ENCODE data around the gene MRAS. TPM values are rescaled to one million over a fixed set of nuclear protein-coding genes. Genes with fewer than 3 reads are reported as not detected.

Gene MRAS
- total and polyA plus RNA-seq, 8 donors, result 2.3 to 12.6 (median 4.7) TPM

GRCh38 chr3:138441256-138441655 is 92.9 kb downstream of the MRAS start:
- ATAC-seq (no peak), DNase-seq (no peak), FAIRE-seq (no peak)
- Histone ChIP-seq H3K9me3 (no peaks in the 10 kb centered on the region), H3K27ac (no peak overlapping the region), H3K36me3 (no peaks in the 10 kb centered on the region), H3K27me3 (no peaks in the 10 kb centered on the region), H3K4me1 (no peaks in the 10 kb centered on the region), H3K4me3 (no peak overlapping the region)
- WGBS, 2 donors, result 99 to 100% methylated on average over 2 of the region's 2 CpGs
- TF ChIP-seq, protein P1, sequence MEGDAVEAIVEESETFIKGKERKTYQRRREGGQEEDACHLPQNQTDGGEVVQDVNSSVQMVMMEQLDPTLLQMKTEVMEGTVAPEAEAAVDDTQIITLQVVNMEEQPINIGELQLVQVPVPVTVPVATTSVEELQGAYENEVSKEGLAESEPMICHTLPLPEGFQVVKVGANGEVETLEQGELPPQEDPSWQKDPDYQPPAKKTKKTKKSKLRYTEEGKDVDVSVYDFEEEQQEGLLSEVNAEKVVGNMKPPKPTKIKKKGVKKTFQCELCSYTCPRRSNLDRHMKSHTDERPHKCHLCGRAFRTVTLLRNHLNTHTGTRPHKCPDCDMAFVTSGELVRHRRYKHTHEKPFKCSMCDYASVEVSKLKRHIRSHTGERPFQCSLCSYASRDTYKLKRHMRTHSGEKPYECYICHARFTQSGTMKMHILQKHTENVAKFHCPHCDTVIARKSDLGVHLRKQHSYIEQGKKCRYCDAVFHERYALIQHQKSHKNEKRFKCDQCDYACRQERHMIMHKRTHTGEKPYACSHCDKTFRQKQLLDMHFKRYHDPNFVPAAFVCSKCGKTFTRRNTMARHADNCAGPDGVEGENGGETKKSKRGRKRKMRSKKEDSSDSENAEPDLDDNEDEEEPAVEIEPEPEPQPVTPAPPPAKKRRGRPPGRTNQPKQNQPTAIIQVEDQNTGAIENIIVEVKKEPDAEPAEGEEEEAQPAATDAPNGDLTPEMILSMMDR (IDR thresholded peaks at IDR 0.05), result no peak
- intact Hi-C loops (cut with DNase I), result no loop called here

DNA sequence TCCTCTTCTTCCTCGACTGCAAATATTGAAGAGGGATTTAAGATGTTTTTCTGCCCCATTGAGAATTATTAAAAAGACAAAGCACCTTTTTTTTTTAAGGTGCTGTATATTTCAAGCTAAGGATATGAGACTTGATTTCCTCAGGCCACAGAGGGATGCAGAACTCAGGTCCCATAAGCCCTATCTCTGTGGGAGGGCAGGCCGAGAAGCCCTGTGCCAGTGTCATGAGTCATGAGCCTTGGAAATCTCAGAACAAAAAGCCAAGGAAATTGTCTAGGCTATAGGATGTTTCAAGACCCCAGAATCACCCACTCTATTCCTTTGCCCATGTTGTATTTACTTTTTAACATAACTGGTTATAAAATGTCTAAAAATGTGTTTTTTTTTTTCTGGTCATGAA is 93.4 kb downstream of the MRAS start:
- no peaks in the 10 kb centered on the region for H3K36me3 ChIP-seq
- ATAC-seq, result no peak
- H3K4me3 ChIP-seq, result no peak overlapping the region
- 71 to 89% methylated on average over 2 of the region's 2 CpGs for WGBS, 2 donors
- intact Hi-C loops (cut with DNase I), result no loop called here
- DNase-seq, result no peak
- H3K4me1 ChIP-seq, result no peaks in the 10 kb centered on the region
- FAIRE-seq, result no peak
- TF ChIP-seq, protein P1 (IDR thresholded peaks at IDR 0.05), result no peak
- H3K27me3 ChIP-seq, result no peaks in the 10 kb centered on the region
- no peak overlapping the region for H3K27ac ChIP-seq
- no peaks in the 10 kb centered on the region for H3K9me3 ChIP-seq

- DNase-seq, result no peak
- no peak for ATAC-seq
- H3K27ac ChIP-seq, result no peak overlapping the region
- FAIRE-seq, result no peak
- no peaks in the 10 kb centered on the region for H3K9me3 ChIP-seq
- intact Hi-C loops (cut with DNase I), result no loop called here
- H3K4me3 ChIP-seq, result no peak overlapping the region
- no peaks in the 10 kb centered on the region for H3K27me3 ChIP-seq
- WGBS, 2 donors, result 86 to 87% methylated on average over 5 of the region's 5 CpGs
- TF ChIP-seq, protein P1 (IDR thresholded peaks at IDR 0.05), result no peak
- no peaks in the 10 kb centered on the region for H3K4me1 ChIP-seq
- no peaks in the 10 kb centered on the region for H3K36me3 ChIP-seq
Observed at GRCh38 chr3:138442433-138442832, 94.1 kb downstream of the MRAS start.

DNA sequence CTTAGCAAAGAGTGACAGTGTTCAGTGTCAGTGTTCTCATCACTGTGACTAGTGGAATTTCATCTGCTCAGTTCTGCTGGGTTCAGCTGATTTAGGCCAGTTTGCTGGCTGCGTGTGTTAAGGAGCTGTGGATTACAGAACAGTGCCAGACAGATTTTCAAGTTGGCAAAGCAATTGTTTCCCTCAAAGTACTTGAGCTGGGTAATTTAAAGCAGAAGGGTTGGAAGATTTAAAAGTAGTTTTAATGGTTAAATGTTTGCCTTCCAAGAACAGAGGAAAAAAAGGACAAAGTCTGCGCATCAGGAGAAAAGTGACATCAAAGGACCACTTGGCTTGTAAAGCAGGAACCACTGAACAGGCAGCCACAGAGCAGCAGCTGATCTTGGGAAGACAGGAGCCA is 94.7 kb downstream of the MRAS start:
- FAIRE-seq (no peak), DNase-seq (no peak), ATAC-seq (no peak)
- 88 to 89% methylated on average over 2 of the region's 2 CpGs for WGBS, 2 donors
- intact Hi-C loops (cut with DNase I), result no loop called here
- Histone ChIP-seq H3K4me3 (no peak overlapping the region), H3K27ac (no peak overlapping the region), H3K9me3 (no peaks in the 10 kb centered on the region), H3K4me1 (no peaks in the 10 kb centered on the region), H3K27me3 (no peaks in the 10 kb centered on the region), H3K36me3 (no peaks in the 10 kb centered on the region)
- TF ChIP-seq, protein P1 (IDR thresholded peaks at IDR 0.05), result no peak

- intact Hi-C loops (cut with DNase I), result no loop called here
- no peaks in the 10 kb centered on the region for H3K36me3 ChIP-seq
Observed at GRCh38 chr3:138443521-138444503, 95.4 kb downstream of the MRAS start.

More at GRCh38 chr3:138443521-138444503, 95.4 kb downstream of the MRAS start:
- Histone ChIP-seq H3K27me3 (no peaks in the 10 kb centered on the region), H3K4me3 (no peak overlapping the region), H3K27ac (no peak overlapping the region), H3K9me3 (no peaks in the 10 kb centered on the region), H3K4me1 (no peaks in the 10 kb centered on the region)
- ATAC-seq (no peak), DNase-seq (no peak), FAIRE-seq (no peak)
- WGBS, 2 donors, result 90 to 92% methylated on average over 14 of the region's 14 CpGs
- TF ChIP-seq, protein P1 (IDR thresholded peaks at IDR 0.05), result no peak
